ENCODE measurements around the gene TYW1.

- TF ChIP-seq CTCF (conservative IDR thresholded peaks at IDR 0.05) (no peak), EZH2 (IDR thresholded peaks at IDR 0.05; ENCODE audit: low read depth) (no peak)
Observed at GRCh38 chr7:67008260-67008659, 11.6 kb downstream of the TYW1 start.
